ENCODE measurements around the gene RHOT2.

- TF ChIP-seq POLR2A (IDR thresholded peaks at IDR 0.05) = no peak
- no peak for TF ChIP-seq CTCF (IDR thresholded peaks at IDR 0.05)
- TF ChIP-seq POLR2AphosphoS5 (IDR thresholded peaks at IDR 0.05) = no peak
- no peak for TF ChIP-seq EP300 (IDR thresholded peaks at IDR 0.05)
Observed at GRCh38 chr16:651844-652243, 16.1 kb upstream of the RHOT2 start.
